H9 (cell line): Measurements from ENCODE around the gene ZNF680. TPM values are rescaled to one million over a fixed set of nuclear protein-coding genes. Genes with fewer than 3 reads are reported as not detected.

Source experiments
- DNase-seq: peaks from one replicate; pipeline ENCODE4 v3.0.0-alpha.2; 2017
- H2AFZ ChIP-seq: one replicate; pipeline ENCODE4 v1.6.1; 2013; ENCODE audit warnings: mild to moderate bottlenecking, low read length, control low read depth, moderate library complexity
- H2AK5ac ChIP-seq: 2 replicates; pipeline ENCODE4 v1.6.1; 2013; ENCODE audit warnings: low read length, control low read depth, mixed read lengths; ENCODE audit not compliant: insufficient read length
- H2BK120ac ChIP-seq: one replicate; pipeline ENCODE4 v1.6.1; 2013; ENCODE audit warnings: low read depth, mild to moderate bottlenecking, low read length, control low read depth, inconsistent platforms; ENCODE audit not compliant: poor library complexity, severe bottlenecking
- H2BK12ac ChIP-seq: 2 replicates; pipeline ENCODE4 v1.6.1; 2013; ENCODE audit warnings: low read length, control low read depth, mixed read lengths, low read depth; ENCODE audit not compliant: insufficient read length
- H2BK15ac ChIP-seq: 2 replicates; pipeline ENCODE4 v1.6.1; 2013; ENCODE audit warnings: low read depth, low read length, control low read depth
- H2BK20ac ChIP-seq: one replicate; pipeline ENCODE4 v1.6.1; 2013; ENCODE audit warnings: low read depth, mild to moderate bottlenecking, low read length, control low read depth, inconsistent platforms; ENCODE audit not compliant: poor library complexity, severe bottlenecking
- H2BK5ac ChIP-seq: 2 replicates; pipeline ENCODE4 v1.6.1; 2013; ENCODE audit warnings: low read length, control low read depth, mixed read lengths; ENCODE audit not compliant: insufficient read length
- H3K14ac ChIP-seq: 2 replicates; pipeline ENCODE4 v1.6.1; 2013; ENCODE audit warnings: low read length, control low read depth; ENCODE audit not compliant: insufficient read depth
- H3K18ac ChIP-seq: 2 replicates; pipeline ENCODE4 v1.6.1; 2013; ENCODE audit warnings: low read depth, mild to moderate bottlenecking, mixed read lengths, low read length, control low read depth; ENCODE audit not compliant: insufficient read length
- H3K23ac ChIP-seq: 2 replicates; pipeline ENCODE4 v1.6.1; 2013; ENCODE audit warnings: low read length, control low read depth, mixed read lengths, low read depth; ENCODE audit not compliant: insufficient read length
- H3K23me2 ChIP-seq: 2 replicates; pipeline ENCODE4 v1.6.1; 2013; ENCODE audit warnings: low read depth, mild to moderate bottlenecking, mixed read lengths, low read length, control low read depth; ENCODE audit not compliant: insufficient read length, poor library complexity, severe bottlenecking
- H3K27ac ChIP-seq: 2 replicates; pipeline ENCODE4 v1.5.1; 2013; ENCODE audit warnings: low read length, control low read depth, mixed read lengths, low read depth; ENCODE audit not compliant: insufficient read length
- H3K27me3 ChIP-seq: 2 replicates; pipeline ENCODE4 v1.6.1; 2013; ENCODE audit warnings: low read length, control low read depth, inconsistent platforms; ENCODE audit not compliant: insufficient read depth
- H3K4ac ChIP-seq: 2 replicates; pipeline ENCODE4 v1.6.1; 2013; ENCODE audit warnings: low read depth, mild to moderate bottlenecking, control low read depth, inconsistent platforms, low read length, moderate library complexity
- H3K4me1 ChIP-seq: 2 replicates; pipeline ENCODE4 v1.6.1; 2013; ENCODE audit warnings: low read length, control low read depth, inconsistent platforms; ENCODE audit not compliant: insufficient read depth
- H3K4me2 ChIP-seq: 2 replicates; pipeline ENCODE4 v1.6.1; 2013; ENCODE audit warnings: low read length, control low read depth, mixed read lengths; ENCODE audit not compliant: insufficient read length, insufficient read depth
- H3K56ac ChIP-seq: 2 replicates; pipeline ENCODE4 v1.6.1; 2013; ENCODE audit warnings: low read depth, mild to moderate bottlenecking, mixed read lengths, low read length, control low read depth; ENCODE audit not compliant: insufficient read length
- H3K79me1 ChIP-seq: 2 replicates; pipeline ENCODE4 v1.6.1; 2013; ENCODE audit warnings: low read depth, mild to moderate bottlenecking, moderate library complexity, low read length, control low read depth, inconsistent platforms; ENCODE audit not compliant: insufficient read depth, poor library complexity, severe bottlenecking
- H3K79me2 ChIP-seq: 2 replicates; pipeline ENCODE4 v1.6.1; 2013; ENCODE audit warnings: low read length, control low read depth, inconsistent platforms; ENCODE audit not compliant: insufficient read depth
- H3K9ac ChIP-seq: 2 replicates; pipeline ENCODE4 v1.6.1; 2013; ENCODE audit warnings: low read length, control low read depth, mixed read lengths; ENCODE audit not compliant: insufficient read length; ENCODE audit errors: extremely low read depth
- H3K9me3 ChIP-seq: one replicate; pipeline ENCODE4 v1.6.1; 2013; ENCODE audit warnings: low read depth, low read length, inconsistent platforms; ENCODE audit not compliant: control insufficient read depth
- H3T11ph ChIP-seq: one replicate; pipeline ENCODE4 v1.6.1; 2013; ENCODE audit warnings: mild to moderate bottlenecking, low read length, control low read depth, inconsistent platforms
- H4K20me1 ChIP-seq: one replicate; pipeline ENCODE4 v1.6.1; 2013; ENCODE audit not compliant: control insufficient read depth, insufficient read length, insufficient read depth
- H4K5ac ChIP-seq: 2 replicates; pipeline ENCODE4 v1.6.1; 2013; ENCODE audit warnings: low read depth, mild to moderate bottlenecking, mixed read lengths, low read length, control low read depth; ENCODE audit not compliant: insufficient read length
- H4K8ac ChIP-seq: replicated peaks from 2 replicates; pipeline ENCODE4 v1.6.1; 2013; ENCODE audit warnings: low read length, control low read depth, mixed read lengths, low read depth; ENCODE audit not compliant: insufficient read length
- H4K91ac ChIP-seq: 2 replicates; pipeline ENCODE4 v1.6.1; 2013; ENCODE audit warnings: low read depth, mild to moderate bottlenecking, moderate library complexity, mixed read lengths, low read length, control low read depth; ENCODE audit not compliant: insufficient read length
- H3K27ac Mint-ChIP-seq, 3 experiments: 2 replicates in 2 of 3; 3 replicates in 1 of 3; pipeline ENCODE4 v1.8.0; 2020 to 2021; ENCODE audit warnings: mixed read lengths in 3 of 3, mild to moderate bottlenecking in 1 of 3, moderate library complexity in 1 of 3
- H3K27me3 Mint-ChIP-seq: 2 replicates; pipeline ENCODE4 v1.8.0; 2021; ENCODE audit warnings: low read depth, mild to moderate bottlenecking, moderate library complexity, mixed read lengths
- H3K36me3 Mint-ChIP-seq, 3 experiments: 2 replicates in 2 of 3; 3 replicates in 1 of 3; pipeline ENCODE4 v1.8.0; 2020 to 2021; ENCODE audit warnings: low read depth in 3 of 3, mixed read lengths in 3 of 3; ENCODE audit not compliant: insufficient read depth in 1 of 3
- H3K4me1 Mint-ChIP-seq, 2 experiments: 2 replicates each; pipeline ENCODE4 v1.8.0; 2020; ENCODE audit warnings: mixed read lengths in 2 of 2
- H3K4me3 Mint-ChIP-seq, 2 experiments: 2 replicates in 1 of 2; 3 replicates in 1 of 2; pipeline ENCODE4 v1.8.0; 2020 to 2021; ENCODE audit warnings: mild to moderate bottlenecking in 2 of 2, mixed read lengths in 2 of 2, moderate library complexity in 1 of 2
- H3K9me3 Mint-ChIP-seq, 2 experiments: 2 replicates in 1 of 2; 3 replicates in 1 of 2; pipeline ENCODE4 v1.8.0; 2020; ENCODE audit warnings: mild to moderate bottlenecking in 2 of 2, mixed read lengths in 2 of 2, moderate library complexity in 1 of 2
- CTCF ChIP-seq: fragments of 200-600 bp; sonication (generic); conservative IDR thresholded peaks from 3 replicates; pipeline ENCODE4 v1.8.0; 2021; ENCODE audit warnings: antibody characterized with exemption, mild to moderate bottlenecking
- WGBS: extraction: QIAGEN DNeasy Blood & Tissue Kit; methylation state at CpG from one replicate; pipeline ENCODE4 v1.1.7; 2013; ENCODE audit warnings: missing lambda C conversion rate, low lambda C conversion rate, mixed read lengths; ENCODE audit not compliant: insufficient read length; ENCODE audit errors: extremely low coverage; 5-methylcytosine and 5-hydroxymethylcytosine counted together
- total RNA-seq: library from RNA; stranded (reverse); gene quantifications from 2 replicates; pipeline ENCODE4 v1.2.1, GENCODE V29; 2021

The ZNF680 gene
- total RNA-seq, 1 experiment from 2014 or later, result 21.3 TPM

GRCh38 chr7:64562256-64562625 is 630 bp downstream of the ZNF680 start:
- no peaks in the 10 kb centered on the region for H4K20me1 ChIP-seq
- Mint-ChIP-seq H3K9me3 (peaks cover 45 to 66% of the 10 kb centered on the region in 2 experiments), H3K36me3 (peaks cover 28 to 34% (median 33%) of the 10 kb centered on the region in 3 experiments), H3K27ac (peak overlapping the region in 2 of 3 experiments; percentile 72 to 100; a peak in 4 of 7 replicates), H3K4me3 (peak overlapping the region; percentile 97 to 100), H3K27me3 (no peaks in the 10 kb centered on the region), H3K4me1 (peaks cover 15 to 24% of the 10 kb centered on the region in 2 experiments)
- H3K9ac ChIP-seq, result peak overlapping the region; percentile 86
- H3K18ac ChIP-seq, result peak overlapping the region; percentile 66
- H3K4me2 ChIP-seq, result peak overlapping the region; percentile 22
- no peak overlapping the region for H2AFZ ChIP-seq
- no peaks in the 10 kb centered on the region for H3K27me3 ChIP-seq
- H2BK120ac ChIP-seq, result no peak overlapping the region
- H4K91ac ChIP-seq, result no peak overlapping the region
- no peak overlapping the region for H2BK15ac ChIP-seq
- H2BK20ac ChIP-seq, result no peak overlapping the region
- no peak overlapping the region for H2BK12ac ChIP-seq
- H3K4me1 ChIP-seq, result no peaks in the 10 kb centered on the region
- H3K23ac ChIP-seq, result no peak overlapping the region
- no peaks in the 10 kb centered on the region for H3K79me1 ChIP-seq
- no peak overlapping the region for H2BK5ac ChIP-seq
- no peak overlapping the region for H3K4ac ChIP-seq
- H3T11ph ChIP-seq, result no peak overlapping the region
- H3K79me2 ChIP-seq, result peaks cover 2% of the 10 kb centered on the region; the same call in 1 of the 2 replicates
- no CpG with 5 or more reads among the region's 4 CpGs for WGBS
- no peak overlapping the region for H3K56ac ChIP-seq
- no peak overlapping the region for H3K27ac ChIP-seq
- no peak for TF ChIP-seq CTCF
- H3K23me2 ChIP-seq, result no peaks in the 10 kb centered on the region
- H3K14ac ChIP-seq, result peak overlapping the region; percentile 91; the same call in 1 of the 2 replicates
- H4K8ac ChIP-seq, result no peak overlapping the region
- peaks cover 2% of the 10 kb centered on the region for H3K9me3 ChIP-seq
- no peak for DNase-seq
- H2AK5ac ChIP-seq, result no peak overlapping the region
- H4K5ac ChIP-seq, result no peak overlapping the region
